Measurements from ENCODE around the gene TIMM10.

- TF ChIP-seq CTCF (IDR thresholded peaks at IDR 0.05; ENCODE audit: low read length) (no peak), EZH2 (IDR thresholded peaks at IDR 0.05; ENCODE audit: borderline replicate concordance, low read length) (no peak)
These were observed 9.4 kb downstream of the TIMM10 start for GRCh38 chr11:57521116-57521515.
